Measurements from ENCODE around the gene SLC39A7. TPM values are rescaled to one million over a fixed set of nuclear protein-coding genes. Genes with fewer than 3 reads are reported as not detected.

SLC39A7 gene
- polyA plus RNA-seq, 12 donors, result 62.9 to 117 (median 77.6) TPM; not detected in 1

DNA sequence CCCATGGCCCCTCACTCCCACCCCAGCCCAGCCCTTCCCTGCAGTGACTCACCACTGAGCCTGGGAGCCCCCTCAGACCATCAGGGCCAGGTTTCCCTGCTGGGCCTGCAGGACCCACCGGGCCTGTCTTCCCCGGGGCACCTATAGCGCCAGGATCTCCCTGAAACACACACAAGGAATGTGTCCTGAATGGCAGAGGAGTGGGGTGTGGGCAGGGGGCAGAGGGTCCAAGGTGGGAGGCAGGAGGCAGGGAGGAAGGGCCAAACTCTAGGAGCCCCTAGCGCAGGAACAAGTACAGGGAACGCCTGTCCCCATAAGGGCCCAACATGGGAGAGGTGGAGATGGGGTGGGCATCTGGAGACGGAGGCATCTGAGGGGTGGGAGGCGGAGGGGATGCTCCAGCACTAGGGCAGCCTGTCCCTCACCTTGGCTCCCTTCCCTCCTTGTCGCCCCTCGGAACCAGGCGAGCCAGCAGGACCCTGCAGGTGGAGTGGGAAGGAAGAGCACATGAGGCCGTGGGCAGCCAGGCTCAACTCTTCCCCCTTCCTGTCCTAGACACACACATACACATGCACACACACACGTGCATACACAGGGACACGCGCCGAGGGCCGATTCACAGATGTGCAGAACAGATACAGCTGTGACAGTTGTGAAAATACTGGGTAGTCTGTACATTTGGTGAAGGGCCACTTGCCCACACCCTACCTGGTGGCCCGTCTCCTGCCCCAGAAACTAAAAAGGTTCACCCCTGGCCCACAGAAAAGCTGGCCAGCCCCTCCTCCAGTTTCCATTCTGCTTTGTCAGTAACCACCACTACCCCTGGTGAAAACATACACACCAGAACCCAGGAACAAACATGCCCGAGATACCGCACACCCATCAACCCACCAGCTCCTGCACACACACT, 33.0 kb upstream of the SLC39A7 start:
- DNase-seq, result no peak

DNA sequence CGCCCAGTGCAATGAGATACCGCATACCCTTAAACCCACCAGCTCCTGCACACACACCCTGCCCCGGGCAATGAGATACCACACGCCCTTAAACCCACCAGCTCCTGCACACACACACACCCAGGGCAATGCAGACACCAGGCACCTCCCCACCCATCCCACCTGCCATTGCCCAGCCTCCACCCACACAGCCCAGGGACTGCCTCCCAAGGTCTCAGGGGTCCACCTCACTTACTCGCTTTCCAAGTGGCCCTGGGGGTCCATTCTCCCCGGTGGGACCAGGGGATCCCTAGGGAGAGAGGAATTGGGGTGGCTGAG, 32.4 kb upstream of the SLC39A7 start:
- no peak for DNase-seq

DNA sequence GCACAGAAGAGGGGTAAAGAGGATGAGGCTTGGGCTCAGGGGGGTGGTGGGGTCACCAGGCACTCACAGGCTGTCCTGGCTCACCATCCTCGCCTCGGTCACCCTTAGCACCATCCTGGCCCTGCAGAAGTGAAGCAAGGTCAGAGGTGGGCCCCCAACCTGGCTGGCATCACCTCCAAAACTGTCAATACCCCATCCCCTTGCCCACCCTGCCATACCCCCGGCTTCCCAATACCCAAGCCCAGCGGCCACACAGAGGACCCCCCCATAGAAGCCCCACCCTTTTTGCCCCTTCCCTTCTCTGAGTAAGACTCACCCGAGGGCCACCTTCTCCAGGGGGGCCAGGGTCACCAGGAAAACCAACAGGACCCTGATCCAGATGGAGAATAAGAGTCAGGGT, 32.0 kb upstream of the SLC39A7 start:
- no peak for DNase-seq

DNA sequence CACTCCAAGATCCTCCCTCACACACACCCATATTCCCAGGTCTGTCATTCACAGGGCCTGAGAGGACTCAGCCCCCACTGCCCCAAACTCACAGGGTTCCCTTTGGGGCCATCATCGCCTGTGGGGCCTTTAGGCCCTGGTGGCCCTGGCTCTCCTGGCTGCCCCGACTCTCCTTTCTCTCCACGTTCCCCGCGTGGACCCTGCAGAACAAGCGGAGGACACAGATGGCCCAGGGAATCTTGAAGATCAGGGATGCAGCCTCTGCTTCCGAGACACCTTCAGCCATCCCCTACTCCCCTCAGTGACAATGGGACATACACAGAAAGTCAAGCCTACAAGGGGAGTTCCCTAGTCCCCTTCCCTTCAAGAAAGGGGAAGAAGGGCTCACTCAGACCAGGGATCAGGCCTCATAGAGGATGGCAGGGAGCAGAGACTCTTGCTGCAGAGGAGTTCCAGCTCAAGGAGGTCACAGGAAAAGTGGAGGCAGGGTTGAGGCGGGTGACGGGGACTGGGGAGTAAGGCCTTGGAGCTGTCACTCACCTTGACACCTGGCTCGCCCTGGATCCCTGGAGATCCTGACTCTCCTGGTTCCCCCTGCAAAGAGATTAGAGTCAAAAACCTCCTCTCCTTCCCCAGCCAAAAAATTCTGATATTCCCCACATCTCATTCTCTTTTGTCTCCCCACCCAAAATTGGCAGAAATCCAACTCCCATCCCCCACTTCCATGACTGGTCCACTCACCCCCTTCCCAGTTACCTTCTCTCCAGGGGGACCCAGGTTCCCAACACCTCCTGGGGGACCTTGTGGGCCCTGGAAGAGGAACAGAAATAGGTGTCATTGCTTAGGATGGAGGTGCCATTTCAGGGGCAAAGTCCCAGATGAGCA, 31.1 kb upstream of the SLC39A7 start:
- DNase-seq, result no peak

DNA sequence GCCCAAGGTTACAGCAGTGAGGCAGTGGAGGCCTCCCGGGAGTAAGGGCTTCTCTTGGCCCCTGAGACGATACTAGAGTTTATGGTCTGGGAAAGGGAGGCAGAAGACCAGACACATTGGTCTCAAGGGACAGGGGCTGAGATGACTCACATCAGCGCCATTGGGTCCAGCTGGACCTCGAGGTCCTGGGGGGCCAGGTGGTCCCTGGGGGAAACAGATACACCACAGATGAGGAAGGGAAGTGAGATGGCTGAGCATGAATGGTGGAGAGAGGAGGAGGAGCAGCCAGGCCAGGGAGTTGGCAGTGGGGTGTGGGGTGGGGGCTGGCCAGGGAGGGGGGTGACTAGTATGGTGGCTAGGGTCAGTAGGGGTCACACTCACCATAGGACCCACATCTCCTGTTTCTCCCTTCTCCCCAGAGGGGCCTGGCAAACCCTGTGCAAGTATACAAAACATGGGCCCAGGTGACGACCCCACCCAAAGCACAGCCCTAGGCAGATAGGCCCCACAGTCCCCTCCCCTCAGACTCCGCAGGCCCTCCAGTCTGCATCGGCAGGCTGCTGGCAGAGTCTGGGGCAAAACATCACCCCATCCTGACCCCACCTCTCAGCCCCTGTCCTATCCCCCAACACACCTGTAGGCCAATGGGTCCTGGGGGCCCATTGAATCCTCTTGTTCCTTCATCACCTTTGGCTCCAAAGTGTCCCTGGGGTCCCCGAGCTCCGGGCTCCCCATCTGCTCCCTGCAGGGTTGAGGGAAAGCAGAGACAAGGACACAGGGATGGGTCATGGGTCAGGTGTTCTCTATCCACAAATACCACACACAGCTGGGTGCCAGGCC, 30.3 kb upstream of the SLC39A7 start:
- DNase-seq, result no peak

DNA sequence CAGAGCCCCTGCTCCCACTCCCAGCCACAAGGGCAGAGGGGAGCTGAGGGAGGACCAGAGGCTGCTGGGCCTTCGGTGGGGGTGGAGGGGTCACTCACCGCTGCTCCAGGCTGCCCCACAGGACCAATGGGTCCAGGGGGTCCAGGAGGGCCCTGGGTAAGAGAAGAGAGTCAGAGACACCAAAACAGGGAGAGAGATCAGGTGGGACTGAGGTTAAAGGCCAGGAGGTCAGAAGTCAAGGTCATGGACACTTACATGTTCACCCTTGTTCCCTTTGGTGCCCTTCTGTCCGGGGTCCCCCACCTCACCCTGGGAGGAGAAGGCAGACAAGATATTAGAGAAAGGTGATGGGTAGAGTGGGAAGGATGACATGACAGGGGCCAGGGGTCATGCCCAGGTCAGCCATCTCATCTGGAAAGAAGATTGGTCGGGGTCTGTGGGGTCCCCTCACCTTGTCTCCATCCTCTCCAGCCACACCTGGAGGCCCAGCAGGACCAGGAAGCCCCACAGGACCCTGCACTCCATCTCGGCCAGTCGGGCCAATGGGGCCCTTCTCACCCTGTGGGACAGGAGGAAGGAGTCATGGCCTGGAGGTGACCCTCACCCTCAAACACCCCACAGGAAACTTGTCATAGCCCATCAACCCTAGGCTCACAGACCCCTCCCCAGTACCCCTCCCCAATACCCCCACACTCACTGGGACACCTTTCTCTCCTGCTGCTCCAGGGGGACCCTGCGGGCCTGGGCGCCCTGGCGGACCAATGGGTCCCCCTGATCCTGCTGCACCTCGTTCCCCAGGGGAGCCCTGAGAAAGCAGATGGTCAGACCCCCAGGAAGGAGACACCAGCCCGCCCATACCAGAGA, 29.4 kb upstream of the SLC39A7 start:
- DNase-seq, result no peak

DNA sequence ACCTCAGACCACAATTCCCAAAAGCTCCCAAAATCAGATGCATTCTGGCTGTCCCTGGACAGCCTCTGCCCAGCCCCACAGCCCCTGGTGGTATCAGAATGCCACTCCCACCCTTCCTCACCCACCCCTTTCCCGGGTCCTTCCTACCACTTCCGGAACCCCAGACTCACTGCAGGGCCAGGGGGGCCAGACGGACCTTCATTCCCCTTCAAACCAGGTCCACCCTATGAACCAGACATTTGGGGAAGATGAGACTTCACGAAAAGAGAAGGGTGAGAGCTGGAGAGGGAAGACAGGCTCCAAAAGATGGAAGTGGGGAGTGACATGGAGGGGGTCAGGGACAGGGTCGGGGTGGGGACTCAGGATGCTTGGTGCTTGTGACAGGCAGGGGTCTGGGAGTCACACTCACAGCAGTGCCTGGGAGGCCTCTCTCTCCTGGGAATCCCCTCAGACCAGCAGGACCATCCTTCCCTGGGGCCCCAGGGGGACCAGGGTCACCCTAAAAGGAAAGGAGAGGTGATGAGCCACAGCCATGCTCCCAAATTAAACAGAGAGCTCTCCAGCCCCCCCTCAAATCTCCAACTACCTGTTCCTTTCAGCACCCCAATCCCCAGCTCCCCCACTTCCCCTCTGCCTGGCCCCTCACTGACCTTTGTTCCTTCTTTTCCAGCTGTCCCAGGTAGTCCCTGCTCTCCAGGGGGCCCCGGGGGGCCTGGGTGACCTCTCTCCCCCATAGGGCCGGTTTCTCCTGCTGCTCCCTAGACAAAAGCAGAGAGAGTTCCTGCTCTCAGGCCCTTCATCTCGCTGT, 28.6 kb upstream of the SLC39A7 start:
- DNase-seq, result no peak

DNA sequence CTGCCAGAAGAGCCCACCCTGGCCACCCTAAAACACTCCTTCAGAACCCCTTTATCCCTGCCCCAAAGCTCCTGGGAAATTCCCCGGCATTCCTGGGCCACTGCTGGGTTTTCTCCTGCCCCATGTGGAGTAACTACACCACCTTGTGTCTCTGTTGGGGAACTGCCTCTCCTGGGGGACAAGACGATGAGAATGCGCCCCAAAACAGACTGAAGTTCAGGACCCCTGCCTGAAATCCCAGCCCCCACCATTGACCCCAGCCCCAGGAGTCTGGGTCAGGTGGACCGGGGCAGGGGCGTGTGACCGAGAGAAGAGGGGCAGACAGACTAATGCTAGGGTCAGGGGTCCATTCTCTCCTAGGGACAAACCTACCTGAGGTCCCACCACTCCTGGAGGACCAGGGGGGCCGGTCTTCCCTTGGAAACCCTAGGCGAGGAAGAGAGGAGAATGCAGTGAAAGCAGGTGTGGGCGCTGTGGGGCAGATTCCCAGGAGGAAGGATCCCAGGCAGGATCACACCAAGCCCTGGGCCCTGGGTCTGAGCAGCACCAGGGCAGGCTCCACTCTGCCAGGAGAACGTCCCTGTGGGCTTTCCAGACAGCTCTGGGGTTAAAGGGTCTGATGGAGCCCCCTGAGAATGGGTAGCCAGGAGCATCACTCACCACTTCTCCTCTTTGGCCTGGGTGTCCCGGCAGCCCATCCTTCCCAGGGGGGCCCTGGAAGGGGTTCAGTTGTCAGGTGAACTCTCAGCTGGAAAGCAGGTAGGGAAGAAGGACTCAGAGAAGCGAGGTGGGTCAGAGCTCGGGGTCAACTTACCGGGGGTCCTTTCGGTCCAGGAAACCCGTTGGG, 27.8 kb upstream of the SLC39A7 start:
- DNase-seq, result no peak

DNA sequence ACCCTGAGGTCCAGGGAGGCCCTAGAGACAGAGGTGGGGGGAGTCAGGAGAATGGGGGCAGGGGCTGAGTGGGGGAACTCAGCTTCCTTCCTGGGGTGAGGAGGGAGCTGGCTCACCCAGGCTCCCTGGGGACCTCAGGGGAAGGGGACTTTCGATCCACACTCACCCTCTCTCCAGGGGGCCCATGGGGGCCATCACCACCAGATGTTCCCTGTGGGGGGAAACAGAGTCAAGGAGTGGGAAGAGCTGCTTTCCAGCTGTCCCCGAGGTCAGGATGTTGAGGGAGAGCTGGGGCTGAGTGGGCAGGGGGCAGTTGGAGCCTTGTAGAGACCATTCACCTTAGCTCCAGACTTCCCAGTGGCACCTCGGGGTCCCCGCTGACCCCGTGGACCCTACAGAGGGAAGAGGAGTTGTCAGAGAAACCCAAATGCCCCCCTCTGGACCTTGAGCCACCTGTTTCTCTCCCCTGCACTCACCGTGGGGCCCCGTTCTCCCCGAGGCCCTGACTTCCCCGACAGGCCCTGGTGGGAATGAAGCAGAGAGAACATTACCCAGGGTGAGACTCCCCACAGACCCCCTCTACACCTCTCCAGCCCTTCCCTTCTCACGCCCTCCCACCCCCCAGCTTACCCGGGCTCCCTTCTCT, 27.0 kb upstream of the SLC39A7 start:
- no peak for DNase-seq

DNA sequence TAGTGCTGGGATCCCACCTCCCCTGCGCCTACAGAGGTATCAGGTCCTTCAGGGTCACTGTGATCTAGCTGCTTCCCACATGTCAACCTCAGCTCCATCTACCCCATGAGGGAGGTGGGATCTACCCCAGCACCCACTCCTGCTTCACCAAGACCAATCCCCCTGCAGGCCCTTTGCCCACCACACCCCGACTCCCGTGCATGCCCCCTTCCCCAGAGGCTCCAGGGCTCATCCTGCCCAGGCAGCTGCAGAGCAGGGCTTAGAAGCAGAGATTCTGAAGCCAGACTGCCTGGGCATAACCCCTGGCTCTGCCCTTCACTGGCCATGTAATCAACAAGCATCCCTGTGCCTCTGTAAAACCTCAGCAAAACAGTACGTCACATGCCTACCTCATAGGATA, 25.9 kb upstream of the SLC39A7 start:
- DNase-seq, result no peak

DNA sequence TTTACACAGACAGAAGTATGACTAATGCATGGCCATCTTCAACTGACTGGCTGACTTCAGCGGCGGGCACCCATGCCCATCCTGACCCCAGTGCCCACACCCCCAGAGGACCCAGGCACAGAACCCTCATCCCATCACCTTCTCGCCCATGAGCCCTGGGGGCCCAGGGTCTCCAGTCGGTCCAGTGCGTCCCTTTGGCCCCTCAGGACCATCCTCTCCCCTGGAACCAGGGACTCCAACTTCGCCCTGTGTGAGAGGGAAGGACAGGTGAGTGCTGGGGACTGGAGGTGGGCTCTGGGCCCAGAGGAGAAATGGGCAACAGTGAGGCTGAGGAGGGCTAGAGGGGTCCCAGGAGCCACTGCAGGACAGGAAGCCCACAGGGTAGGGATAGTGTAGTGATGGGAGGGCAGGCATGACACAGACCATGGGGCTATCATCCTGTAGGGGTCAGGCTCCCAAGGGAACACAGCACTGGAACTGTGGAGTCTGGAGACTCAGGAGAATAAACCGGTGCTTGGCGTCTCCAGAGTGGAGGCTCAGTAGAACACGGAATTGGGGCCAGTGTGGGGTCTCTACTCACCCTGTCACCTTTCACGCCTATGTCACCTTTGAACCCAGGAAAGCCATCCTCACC, 25.1 kb upstream of the SLC39A7 start:
- no peak for DNase-seq

DNA sequence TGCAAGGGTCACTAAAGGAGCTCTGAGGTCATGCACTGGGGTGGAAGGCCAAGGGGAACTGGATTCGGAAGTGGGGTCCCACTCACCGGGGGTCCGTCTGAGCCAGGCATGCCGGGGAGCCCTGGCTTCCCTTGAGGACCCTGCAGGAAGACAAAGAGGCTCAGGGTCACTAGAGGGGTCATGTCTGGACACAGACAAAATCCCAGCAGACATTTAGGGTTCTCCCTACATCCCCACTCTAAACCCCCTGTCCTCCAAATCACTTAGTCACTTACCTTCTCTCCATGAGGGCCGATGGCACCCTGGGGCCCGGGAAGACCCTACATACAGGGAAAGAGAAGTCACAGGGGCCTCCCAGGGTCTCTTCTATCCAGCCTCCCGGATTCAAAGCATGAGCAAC, 23.8 kb upstream of the SLC39A7 start:
- no peak for DNase-seq

DNA sequence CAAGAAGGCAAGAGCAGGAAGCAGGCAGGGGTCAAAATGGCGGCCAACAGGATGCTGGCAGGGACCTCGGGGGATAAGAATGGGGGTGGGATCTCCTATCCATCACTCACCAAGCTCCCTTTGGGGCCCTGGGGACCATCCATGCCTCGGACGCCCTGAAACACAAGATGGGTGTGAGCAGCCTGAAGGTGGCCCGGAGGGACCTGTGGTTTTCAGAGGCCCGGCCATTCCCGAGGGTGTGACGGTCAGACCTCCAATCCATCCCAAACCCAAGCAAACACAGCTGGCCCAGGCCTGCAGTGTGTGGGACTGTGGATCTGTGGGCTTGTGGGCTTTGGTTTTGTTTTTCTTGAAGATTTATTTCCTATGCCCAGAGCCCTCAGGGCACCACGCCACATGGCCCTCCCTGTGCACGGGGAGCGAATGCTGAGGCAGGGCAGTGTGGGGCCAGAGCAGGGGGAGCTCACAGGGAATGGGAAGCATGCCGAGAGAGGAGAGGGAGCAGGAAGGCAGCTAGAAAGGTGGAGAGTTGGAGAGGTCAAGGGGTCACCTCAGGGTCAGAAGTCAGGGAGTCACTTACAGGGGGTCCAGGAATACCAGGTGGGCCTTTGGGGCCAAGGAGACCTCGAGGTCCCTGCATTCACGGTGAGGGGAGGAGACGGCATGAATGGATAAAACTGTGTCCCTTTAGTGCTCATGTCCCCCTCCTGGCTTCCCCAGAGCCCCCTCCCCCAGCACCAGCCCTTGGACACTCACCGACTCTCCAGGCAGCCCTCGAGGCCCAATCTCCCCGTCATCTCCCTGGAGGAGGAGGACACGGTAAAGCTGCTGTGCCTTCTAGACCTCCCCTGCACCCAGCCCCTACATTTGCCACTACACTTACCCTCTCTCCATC, 22.9 kb upstream of the SLC39A7 start:
- DNase-seq, result no peak

DNA sequence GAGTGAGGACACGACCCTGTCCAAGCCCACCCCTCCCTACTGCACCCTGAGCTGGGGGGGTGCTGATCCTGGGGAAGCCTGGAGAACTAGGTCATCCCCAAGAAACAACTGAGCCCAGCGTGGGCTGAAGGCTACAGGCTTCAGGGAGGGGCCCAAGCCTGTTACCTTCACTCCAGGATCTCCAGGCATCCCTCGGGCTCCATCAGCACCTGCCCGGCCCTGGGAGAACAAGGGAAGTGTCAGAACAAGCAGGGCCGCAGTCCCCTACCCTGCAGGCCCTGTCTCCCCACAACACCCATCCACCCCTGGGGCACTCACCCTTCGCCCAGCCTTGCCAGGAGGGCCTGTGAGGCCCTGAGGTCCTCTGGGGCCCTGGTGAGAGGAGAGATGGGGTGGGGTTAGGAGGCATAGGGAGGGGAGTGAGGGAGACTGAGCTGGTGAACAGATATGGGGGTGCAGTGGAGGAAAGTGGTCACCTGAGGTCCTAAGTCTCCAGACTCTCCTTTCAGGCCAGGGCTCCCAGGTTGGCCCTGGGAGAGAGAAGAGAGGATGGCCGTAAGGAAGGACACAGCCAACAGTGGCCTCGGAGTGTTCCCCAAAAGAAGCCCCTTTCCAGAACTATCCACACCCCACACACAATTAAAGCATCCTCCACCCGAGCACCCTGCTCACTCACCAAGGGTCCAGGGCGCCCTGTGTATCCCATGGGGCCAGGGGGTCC, 21.8 kb upstream of the SLC39A7 start:
- DNase-seq, result no peak

DNA sequence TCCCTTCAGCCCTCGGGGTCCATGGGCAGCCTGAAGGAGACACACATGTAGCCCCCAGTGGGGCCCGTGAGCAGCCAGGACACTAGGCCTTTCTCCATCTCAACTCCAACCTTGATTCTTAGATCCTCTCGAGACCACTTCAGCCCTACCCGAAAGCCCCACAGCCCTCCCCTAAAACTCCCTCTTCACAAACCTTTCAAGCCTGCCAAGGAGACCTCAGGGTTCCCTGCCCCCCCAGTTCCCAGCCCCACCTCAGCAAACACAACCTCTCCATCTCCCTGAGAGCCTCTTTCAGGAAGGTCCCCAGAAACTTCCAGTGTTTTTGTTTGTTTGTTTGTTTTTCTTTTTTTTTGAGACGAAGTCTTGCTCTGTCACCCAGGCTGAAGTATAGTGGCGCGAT, 19.5 kb upstream of the SLC39A7 start:
- DNase-seq, result no peak

DNA sequence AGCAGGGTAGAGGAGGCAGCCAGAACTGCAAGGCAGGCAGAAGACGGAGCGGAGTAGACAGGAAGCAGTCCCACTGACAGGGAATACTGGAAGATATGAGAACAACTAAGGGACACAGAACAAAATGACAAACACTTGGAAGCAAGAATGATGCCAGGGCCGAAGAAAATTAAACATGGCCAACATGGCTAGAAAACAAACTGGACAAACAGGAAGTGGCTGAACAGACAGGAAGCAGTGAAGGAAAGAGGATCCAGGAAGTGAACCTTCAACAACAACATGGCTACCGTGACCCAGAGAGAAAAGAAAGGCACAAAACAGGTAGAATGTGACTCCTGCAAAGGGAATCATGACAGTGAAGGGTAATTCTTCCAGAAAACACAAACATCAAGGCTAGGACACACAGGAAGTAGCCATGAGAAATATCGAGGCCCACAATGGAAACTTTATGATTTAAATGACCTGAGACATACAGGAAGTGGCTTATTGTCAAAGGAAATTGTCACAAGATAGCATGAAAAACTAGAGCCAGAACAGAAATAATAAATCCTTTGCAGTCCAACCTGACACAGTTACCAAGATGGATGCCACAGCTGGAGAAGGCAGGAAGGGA, 17.5 kb upstream of the SLC39A7 start:
- no peak for DNase-seq
